NOMO-1 (cell line): ENCODE results near the gene AIF1L.
A peak's percentile ranks its signal among the peaks of the same experiment; 100 is the strongest.

Experiments used
- DNase-seq, 2 experiments: peaks; one replicate each; lab custom pipeline; 2025; ENCODE audit not compliant: unreplicated experiment in 2 of 2; lab: John Stamatoyannopoulos, UW

Gene AIF1L

DNA sequence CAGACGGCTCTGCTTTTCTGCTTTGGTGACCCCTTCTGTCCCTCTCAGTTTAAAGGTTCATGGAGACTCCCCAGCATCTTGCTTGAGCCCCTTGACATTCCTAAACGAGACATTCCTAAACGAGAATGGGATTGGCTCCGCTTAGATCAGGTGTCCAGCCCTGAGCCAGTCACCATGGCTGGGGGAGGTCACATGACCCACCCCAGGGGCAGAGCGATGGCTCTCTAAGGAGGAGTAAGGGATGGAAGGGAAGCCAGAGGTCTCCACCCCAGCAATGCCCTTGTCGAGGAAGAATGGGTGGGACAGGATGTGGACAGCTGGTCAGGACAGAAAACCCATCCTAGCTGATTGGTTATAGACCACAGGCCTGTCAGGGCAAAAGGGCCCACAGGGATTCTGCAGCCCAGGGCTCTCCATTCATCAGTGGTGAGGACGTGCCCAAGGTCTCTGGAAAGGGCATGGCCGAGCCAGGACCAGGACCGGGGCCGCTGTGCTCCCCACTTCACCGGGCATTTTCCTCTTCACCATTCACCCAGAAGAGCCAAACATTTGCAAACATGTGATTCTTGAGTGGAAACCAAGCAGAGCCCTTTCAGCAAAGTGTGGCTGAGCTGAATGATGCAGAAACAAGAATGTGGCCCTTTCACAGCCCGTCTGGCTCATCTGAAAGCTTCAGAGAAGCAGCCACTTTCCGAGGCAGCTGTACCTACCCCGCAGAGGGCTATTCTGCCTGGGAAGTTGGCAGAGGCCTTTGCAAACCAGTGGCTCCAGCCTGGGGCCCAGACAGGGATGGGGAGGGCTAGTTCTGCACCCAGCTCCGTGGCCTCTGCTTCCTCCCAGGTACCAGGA, 19.8 kb upstream of the AIF1L start:
- no peak for DNase-seq

GRCh38 chr9:131078427-131079366, 17.6 kb upstream of the AIF1L start:
- DNase-seq, result no peak

DNA sequence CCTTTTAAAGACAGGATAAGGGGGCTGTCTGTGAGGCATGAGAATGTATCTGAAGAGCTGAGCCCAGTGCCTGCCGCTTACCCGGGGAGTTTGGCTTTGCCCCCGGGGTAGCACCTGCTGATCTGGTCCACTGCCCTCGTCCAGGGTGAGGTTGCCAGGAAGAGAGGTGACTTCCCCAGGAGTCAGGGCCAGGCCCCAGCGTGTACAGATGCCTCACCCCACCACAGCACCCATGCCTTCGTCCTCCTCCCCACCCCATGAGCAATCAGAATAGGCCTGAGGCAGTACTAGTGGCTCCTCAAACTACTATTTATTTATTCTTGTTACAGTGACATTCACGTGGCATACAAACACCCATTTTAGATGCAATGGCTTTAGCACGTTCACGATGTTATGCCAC, 15.7 kb upstream of the AIF1L start:
- no peak for DNase-seq

DNA sequence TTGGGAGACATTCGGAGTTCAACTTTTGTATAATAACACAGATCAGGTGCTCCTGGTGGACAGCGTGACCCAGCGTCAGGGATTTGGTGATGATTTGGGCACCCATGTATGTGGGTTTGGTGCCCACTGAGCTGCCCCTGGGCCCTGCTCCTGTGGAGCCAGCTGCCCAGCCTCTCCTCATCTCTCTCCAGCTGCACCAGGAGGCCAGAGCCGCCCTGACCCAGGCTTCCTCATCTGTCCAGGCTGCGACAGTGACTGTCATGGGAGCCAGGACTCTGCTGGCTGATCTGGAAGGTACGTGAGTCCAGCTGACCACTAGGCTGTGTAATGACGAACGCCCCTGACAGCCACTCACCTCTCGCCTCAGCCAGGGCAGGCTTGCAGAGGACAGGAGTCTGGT, 14.5 kb upstream of the AIF1L start:
- DNase-seq, result no peak

DNA sequence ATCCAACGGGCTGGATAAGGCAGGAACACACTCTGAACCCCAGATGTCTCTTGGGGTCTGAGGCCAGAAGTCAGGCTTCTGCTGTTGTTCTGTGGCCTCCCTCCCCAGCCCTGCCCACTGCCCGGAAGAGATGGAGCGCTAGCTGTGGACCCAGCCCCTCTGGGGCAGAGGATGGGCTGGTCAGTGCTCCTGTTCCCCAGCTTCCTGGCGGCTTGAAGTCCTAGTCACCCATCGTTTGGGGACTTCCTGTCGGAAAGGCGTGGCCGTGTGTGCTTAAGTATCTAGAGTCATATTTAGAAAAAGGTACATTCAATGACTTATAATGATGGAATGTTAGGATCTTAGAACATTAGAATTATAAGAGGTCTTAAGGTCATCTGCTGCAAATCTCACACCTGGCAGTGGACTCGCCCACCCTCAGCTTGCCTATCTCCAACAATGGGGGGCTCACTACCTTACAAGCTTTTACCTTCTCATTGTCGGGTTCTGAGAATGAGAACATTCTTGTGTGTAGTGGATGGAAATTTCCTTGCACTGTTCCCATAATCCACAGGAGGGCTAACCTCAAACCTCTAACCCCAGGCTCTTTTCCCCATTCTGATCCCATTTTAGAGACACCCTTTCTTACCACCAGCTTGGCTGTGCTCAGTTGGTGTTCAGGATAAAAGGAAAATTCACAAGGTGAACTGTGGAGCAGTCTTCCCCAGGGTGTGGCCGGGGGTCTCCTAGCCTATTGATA, 13.4 kb upstream of the AIF1L start:
- DNase-seq, result no peak

DNA sequence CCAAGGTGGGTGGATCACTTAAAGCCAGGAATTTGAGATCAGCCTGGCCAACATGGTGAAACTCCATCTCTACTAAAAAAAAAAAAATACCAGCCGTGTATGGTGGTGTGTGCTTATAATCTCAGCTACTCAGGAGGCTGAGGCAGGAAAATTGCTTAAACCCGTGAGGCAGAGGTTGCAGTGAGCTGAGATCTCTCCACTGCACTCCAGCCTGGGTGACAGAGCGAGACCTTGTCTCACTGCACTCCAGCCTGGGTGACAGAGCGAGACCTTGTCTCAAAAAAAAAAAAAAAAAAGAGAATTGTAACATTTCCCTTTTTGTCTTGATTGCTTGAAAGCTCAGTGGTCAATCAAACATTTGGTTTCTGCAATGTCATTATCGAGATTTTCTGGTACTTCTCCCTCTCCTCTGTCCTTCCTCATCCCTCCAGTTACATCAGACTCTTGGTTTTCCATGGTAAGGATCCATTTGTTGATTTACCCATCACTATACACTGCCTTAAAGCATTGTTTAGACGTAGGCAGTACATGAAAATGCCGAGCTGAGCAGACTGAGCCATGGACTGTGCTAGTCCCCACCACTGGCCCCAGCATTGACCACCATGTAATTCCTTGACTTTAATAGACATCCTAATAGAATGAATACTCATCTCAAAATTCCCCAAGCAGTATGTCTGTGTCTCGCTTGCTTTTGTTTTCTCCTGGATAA, 11.5 kb upstream of the AIF1L start:
- no peak for DNase-seq

DNA sequence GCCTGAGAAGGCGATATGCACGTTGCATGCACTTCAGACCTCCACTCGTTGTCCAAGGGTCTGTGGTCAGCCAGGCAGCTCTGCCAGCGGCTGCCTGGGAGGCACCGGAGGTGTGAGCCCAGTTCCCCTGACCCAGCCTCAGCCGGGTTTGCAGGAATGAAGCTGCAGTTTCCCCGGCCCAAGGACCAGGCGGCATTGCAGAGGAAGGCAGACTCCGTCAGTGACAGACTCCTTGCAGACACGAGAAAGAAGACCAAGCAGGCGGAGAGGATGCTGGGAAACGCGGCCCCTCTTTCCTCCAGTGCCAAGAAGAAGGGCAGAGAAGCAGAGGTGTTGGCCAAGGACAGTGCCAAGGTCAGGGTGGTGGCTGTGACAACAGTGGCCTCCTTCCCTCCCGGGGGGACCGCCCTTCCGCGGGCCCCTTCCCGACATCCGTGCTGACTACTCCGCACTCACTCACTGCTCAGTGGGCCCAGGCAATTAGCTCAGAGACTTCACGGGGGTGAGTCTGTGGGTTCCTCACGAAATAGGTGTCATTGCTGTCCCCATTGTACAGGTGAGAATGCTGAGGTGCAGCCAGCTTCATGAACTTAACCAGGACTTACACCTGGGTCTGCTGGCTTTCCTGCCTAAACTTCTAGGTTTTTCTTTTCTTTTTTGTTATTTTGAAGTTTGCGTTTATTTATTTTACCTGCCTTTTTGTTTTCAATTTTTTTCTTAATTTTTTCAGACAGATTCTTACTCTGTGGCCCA, 10.8 kb upstream of the AIF1L start:
- DNase-seq, result no peak

DNA sequence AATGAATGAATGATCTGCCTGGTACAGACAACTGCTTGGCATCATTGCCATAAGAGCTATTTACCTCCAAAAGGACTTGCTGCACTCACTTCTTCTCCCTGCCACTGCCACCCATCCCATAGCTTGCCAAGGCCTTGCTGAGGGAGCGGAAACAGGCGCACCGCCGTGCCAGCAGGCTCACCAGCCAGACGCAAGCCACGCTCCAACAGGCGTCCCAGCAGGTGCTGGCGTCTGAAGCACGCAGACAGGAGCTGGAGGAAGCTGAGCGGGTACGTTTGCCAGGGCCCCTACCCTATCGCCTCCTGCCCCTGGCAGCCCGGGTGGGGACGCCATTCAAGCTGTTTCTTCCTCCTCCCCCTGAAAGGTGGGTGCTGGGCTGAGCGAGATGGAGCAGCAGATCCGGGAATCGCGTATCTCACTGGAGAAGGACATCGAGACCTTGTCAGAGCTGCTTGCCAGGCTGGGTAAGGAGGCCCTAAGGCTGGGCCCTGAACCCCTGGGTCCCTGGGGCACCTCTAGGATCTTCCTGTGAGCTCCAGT, 8.9 kb upstream of the AIF1L start:
- no peak for DNase-seq

DNA sequence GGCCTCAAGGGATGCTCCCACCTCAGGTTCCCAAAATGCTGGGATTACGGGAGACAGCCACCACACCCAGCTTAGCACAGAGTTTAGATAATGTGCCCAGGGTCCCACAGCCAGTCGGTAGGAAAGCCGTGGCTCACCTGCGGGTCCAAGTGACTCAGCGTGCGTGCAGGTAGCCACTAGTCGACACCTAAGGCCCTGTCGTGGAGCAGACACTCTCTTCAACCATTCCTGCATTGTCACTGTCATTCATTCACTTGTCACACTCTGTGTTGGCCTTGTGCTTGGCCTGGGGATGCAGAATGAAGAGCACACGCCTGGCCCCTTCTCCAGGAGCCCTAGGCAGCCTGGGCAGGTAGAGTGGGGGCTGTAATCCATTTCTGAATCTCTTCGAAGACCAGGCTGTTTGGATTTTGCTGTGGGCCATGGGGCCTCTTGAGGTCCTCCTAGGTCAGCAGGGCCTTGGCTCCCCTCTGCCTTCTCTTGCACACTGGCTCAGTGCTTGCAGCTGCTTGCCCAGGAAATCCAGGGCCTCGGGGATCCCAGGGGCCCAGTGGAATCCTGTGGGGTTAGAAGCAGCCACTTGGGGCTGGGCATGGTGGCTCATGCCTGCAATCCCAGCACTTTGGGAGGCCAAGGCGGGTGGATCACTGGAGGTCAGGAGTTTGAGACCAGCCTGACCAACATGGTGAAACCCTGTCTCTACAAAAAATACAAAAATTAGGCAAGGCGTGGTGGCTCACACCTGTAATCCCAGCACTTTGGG, 6.1 kb upstream of the AIF1L start:
- no peak for DNase-seq

DNA sequence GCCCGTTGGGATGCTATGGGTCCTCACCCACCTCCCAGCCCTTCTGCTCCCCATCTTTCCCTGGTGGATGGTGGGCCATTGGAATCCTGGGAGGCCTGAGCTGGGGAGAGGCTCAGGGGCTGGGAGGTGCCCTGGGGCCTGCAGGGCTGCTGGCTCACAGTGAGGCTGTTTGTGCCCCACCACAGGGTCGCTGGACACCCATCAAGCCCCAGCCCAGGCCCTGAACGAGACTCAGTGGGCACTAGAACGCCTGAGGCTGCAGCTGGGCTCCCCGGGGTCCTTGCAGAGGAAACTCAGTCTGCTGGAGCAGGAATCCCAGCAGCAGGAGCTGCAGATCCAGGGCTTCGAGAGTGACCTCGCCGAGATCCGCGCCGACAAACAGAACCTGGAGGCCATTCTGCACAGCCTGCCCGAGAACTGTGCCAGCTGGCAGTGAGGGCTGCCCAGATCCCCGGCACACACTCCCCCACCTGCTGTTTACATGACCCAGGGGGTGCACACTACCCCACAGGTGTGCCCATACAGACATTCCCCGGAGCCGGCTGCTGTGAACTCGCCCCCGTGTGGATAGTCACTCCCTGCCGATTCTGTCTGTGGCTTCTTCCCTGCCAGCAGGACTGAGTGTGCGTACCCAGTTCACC, 4.9 kb upstream of the AIF1L start:
- DNase-seq, result no peak

DNA sequence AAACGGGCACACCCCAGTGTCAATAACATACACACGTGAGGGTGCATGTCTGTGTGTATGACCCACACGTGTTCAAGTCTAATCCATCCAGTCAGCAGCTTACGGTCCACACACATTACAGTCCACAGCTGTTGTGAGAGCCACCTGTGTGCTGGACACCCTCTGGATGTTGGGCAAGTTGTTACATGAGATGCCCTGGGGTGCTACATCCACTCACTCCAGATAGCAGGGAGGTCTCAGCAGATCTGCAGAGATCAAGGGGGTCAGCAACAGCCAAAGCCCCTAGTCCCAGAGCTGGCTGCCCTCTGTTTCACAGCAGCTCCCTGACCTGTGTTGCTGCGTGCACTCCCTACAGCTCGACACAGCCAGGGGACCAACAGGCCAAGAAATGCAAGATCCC, 4.3 kb upstream of the AIF1L start:
- DNase-seq, result no peak

GRCh38 chr9:131092548-131093440, 3.5 kb upstream of the AIF1L start:
- no peak for DNase-seq

DNA sequence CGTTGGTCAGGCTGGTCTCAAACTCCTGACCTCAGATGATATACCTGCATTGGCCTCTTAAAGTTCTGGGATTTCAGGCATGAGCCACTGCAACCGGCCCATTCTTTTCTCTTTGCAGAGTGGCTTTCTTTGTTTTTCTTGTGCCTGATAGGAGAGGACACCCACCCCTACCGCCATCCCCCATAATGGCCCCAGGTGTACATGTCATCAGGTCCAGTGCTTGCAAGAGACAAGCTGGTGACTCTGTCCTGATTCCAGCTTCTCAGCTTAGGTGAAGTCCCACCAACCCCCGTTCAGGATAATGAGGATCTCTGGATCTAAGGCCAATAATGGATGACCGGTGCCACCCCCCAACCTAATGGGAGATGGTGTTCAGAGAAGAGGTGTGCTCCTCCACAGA, 2.3 kb upstream of the AIF1L start:
- DNase-seq, result no peak

GRCh38 chr9:131094622-131095021, 1.7 kb upstream of the AIF1L start:
- no peak for DNase-seq

DNA sequence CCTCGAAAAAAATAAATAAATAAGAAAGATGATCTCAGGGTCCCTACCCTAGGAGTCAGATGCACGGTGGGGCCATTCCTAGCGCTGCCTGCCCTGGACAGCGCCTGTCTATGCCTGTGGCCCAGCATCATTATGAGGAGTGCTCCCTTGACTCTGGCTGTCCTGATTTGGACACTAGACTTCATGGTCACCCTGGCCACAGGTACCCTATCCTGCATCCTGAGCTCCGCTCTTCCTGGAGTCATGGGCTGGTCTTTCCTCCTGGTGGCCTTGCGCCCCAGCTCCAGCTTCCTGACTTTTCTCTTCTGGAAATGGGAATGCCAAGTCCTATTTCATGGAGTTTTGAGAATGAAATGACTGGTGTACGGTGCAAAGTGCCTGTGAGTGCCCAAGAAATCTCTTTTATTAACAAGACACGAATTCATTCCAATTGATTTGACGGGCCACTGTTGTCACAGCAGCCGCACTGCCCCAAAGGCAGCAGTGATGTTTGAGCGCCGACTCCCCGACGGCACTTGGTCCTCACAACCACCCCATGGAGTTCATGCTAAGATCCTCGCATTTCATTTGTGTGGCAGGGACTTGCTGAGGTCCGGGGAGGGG, 564 bp upstream of the AIF1L start:
- peak in 1 of 2 experiments; percentile 18 for DNase-seq

GRCh38 chr9:131097126-131097947, 1.0 kb downstream of the AIF1L start:
- DNase-seq, result no peak
